HG03558 (cell line): Measurements from ENCODE around the gene CFAP46.

Source experiments
- ATAC-seq: cut with Tn5 transposase; IDR thresholded peaks from one replicate; pipeline ENCODE4 v1.9.1; 2021; ENCODE audit warnings: moderate number of reproducible peaks; ENCODE audit not compliant: unreplicated experiment; ENCODE audit errors: extremely low read depth

Gene CFAP46

DNA sequence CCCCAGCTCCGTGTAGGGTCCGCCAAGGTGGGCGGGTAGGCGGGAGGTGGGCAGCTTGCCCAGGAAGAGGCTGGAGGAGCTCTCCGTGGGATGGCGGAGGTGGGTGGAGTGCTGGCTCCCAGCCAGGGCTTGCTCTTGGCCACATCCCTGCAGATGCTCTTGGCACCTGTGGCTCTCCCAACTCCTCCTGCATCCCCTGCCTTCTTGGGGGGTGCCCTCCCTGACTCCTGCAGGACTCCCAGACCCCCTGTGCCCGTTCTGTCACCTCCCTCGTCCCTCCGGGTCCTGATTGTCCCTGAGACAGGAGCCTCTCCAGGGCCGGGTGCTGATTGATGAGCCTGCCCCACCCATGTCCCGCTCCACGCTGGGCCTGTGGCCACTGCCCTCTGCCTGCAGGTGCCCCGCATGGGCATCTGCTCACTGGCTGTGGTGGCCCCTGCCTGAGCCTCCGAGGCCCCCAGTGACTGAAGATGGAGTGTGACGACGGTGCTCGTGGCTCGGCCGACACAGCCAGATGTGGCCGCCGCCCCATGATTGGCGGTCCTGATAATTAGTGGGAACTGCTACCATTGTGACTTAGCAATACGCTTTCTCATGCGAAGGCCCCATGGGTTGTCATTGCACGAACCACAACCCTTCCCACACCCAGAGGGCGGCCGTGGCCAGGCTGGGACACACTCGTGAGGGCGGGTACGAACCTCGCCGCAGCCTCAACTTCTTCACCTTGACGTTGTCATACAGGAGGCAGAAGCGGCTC is 23.6 kb downstream of the CFAP46 start:
- no peak for ATAC-seq

DNA sequence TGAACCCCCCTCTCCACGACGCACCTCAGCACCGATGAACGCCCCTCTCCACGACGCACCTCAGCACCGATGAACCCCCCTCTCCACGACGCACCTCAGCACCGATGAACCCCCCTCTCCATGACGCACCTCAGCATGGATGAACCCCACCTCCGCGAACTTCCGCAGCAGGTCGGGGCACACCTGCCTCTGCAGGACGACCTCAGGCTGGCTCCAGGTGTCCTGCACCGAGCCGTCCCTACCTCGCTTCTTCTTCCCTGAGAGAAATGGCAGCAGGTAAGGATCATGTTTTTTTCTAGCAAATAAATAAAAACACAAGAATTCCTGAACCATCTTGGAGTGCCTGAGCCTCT is 24.1 kb downstream of the CFAP46 start:
- ATAC-seq: no peak

DNA sequence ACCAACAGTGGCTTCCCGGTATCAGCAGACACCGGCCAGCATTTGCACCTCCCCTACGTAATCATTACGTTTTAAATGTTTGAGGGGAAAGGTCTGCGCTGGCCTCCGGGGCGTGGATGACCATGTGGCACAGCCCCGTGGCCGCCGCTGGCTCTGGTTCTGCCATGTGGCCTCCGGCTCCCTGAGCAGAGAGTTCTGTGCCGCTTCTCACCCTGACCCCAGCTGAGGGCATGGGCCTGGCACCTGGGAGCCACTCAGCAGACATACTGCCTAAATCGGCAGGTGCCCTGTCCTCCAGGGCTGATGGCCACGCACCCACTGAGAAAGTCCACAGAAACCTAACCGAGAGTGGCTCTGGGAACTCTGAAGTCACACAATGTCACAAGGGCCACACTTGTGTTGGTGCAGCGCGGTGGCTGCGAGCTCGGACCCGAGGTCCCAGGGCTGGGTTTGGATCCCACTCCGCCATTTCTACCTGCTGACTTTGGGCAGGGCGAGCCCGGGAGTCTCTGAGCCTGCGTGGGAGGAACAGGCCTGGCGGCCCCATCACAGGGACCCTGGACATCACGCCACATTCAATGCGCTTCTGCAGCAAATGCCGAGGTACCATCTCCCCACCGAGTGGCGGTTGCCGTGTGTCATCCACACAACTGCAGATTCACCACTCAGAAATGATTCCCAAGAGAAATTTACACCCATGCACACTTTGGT is 25.3 kb downstream of the CFAP46 start:
- no peak for ATAC-seq

DNA sequence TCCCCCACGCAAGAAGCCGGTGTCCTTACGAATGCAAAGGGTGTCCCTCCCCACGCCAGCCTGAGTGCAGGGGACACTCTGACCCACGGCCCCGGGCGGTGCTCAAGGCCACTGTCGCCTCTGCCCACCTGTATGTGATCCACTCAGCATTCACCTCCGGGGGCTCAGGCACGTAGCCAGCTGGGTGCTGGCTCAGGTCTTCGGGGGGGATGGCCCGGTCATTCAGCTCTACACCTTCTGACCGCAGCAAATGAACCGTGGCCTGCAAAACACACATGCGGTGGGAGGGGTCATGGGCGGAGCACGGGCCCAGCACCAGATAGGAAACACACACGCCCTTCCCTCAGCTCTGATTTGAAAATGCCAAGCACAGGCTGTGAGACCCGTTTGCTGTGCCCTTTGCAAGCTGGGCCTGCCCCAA is 25.9 kb downstream of the CFAP46 start:
- ATAC-seq: no peak

DNA sequence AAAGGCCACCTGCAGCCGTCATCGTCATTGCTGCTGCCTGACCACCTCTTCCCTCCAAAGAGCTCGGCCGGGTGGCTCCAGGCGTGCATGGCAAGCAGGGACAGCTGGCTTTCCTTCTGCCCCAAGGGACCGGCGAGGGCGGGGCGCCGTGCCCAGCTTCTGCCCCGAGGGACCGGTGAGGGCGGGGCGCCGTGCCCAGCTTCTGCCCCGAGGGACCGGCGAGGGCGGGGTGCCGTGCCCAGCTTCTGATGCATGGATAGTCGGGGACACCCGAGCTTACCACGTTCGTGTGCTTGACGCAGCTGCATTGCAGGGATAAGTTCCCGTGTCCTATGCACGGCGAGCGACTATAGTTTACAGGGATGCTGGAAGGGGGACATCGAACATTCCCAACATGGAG is 27.0 kb downstream of the CFAP46 start:
- no peak for ATAC-seq

DNA sequence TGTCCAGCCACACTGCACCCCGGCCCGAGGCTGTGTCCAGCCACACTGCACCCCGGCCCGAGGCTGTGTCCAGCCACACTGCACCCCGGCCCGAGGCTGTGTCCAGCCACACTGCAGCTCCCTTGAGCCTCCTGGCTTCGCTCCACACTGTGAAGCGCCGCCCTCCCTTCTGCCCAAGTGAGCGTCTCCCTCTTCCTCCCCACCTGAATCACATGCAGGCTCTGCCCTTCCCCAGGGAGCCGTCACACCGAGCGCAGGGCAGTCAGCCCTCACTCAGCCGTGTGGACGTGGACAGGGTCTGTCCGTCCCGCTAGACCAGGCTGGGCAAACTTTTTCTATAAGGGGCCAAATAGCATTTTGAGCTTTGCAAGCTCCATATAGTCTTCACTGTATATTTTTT is 27.6 kb downstream of the CFAP46 start:
- no peak for ATAC-seq

DNA sequence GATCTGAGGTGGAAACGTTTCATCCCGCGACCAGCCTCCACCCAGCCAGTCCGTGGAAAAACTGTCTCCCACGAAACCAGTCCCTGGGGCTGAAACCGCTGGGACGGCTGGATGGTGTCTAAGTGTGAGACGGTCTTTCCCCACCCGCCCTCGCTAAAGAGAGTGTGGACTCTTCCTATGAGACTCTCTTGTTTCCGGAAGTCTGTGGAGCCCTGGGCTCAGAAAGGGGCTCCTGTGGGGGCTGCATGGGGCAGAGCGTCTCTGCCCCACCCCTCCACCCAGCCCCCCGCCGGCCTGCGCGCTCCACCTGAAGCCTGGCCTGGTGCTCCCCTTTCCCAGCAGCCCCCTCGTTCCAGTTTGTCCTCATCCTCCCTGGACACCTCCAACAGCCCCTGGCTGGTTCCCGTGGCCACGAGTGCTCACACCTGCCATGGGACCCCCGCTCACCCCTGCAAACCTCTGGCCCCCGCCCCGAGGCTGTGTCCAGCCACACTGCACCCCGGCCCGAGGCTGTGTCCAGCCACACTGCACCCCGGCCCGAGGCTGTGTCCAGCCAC is 28.7 kb downstream of the CFAP46 start:
- no peak for ATAC-seq

DNA sequence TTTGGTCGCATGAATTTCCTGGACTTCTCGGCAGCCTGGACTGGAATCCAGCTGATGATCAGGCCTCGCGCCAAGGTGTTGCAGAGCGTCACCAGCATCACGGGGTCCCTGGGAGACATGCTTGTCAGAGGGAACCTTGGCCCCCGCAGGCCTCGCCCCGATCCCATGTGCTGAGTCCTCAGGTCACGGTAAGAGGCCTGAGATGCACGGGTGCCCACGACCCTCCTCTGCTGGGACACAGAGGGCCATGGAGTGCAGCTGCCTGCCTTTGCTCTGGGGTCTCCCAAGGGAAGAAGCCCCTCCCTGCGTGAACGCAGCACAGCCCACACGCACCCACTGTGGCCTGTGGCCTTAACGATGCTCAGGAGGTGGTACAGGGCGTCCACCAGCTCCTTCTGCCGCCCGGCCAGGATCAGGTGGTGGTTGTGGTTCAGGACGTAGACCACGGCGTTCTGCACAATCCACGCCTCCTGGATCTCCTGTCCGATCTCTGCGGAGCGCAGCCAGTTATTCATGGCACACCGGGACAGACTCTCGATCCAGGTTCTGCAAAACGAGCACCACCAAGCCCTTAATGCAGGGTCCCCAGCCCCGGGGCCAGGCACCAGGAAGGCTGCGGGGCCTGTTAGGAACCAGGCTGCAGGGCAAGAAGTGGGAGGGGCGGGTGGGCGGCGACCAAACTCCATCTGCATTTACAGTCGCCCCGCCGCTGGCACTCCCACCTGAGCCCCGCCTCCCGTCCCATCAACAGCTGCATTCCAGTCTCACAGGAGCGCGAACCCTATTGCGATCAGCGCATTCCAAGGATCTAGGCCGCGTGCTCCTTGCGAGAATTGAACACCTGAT is 29.4 kb downstream of the CFAP46 start:
- ATAC-seq: no peak

DNA sequence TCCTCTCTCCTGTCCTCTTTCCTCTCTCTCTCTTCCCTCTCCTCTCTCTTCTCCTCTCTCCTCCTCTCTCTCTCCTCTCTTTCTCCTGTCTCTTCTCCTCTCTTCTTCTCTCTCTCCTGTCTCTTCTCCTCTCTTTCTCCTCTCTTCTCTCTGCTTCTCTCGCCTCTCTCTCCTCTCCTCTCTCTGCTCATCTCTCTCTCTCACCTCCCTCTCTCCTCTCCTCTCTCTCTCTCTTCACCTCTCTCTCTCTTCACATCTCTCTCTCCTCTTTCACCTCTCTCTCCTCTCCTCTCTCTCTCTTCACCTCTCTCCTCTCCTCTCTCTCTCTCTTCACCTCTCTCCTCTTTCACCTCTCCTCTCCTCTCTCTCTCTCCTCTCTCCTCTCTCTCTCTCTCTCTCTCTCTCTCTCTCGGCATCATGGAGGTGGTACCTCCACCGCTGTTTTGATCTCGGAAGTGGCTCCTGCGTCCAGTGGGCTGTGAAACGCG is 30.1 kb downstream of the CFAP46 start:
- no peak for ATAC-seq

DNA sequence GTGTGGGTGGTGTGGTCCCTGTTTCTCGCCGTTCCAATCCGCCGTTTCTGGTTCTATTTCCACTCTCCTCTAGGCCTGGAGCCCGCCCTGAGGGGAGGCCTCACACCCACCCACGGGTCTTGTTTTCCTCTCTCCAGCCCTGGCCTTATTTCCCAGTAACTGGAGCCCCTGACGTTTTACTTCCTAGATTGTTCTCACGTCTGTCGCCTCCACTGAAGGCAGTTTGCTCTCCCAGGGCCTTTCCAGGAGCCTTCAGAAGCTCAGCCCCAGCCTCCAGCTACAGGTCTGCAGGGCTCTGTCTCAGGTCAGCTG is 30.6 kb downstream of the CFAP46 start:
- ATAC-seq: no peak

DNA sequence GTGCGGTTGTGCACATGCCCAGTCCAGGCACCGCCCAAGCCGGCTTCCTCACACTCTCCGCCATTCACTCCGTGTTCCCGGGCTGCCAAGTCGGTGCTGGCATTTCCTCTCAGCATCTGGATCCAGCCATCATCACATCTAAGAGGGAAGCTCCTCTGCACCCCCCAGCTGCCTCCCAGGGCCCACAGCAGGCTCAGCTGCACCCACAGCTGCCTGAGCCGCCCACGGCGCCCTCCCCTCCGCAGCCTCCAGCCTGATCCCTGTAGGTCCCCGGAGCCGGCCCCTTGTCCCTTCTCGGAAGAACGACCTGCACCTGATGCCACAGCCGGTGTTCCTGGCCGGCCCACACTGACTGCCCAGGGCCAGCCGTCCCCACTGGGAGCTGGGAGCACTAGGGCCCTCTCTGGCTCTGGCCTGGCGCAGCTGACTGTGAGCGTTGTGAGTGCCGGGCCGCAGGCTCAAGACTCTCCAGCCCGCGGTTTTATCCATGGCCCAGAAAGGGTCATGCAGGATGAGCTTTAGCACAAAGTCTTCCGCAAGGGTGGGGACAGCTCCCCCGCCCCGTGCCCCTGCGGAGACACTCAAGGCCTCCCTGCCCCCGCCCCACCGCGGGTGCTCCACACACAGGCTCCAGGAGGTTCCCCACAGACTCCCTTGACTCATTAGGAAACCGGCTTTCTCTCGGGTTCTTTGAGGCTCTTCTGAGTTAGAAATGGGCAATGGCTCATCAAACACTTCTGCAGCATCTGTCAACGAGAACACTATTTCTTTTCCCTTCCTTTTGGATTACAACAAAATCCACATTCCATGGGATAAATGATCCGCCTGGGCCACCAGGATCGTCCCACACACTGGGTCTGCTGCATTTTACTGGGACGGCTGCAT is 31.2 kb downstream of the CFAP46 start:
- no peak for ATAC-seq

DNA sequence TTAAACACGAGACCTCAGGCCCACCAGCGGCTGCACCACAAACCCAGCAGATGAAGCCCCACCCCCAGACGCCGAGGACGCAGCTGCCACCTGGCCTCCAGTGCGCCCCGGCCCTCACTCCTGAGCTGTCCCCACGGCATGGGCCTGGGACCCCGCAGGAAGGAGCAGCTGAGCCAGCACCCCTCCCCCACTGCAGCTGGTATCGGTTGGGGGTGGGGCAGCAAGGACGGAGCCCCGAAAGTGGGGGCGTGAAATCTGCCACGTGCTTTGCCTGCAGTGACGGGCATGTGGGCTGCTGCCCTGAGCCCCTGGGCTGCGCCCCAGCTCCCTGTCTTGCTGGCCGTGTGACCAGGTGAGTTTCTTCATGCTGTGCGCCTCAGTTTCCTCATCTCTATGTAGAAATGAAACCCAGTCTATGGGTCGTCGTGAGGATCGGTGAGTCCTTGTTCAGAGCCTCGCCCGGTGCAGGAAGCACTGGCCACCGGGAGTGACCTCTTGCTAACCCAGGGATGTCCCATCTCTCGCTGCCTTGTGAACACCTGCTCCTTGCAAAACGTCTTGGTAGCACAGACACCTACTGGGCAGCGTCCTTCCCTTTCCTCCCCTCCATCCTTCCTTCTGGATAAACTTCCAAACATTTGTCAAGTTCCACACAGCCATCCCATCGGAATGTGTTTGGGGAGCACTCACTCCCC is 32.0 kb downstream of the CFAP46 start:
- ATAC-seq: no peak

DNA sequence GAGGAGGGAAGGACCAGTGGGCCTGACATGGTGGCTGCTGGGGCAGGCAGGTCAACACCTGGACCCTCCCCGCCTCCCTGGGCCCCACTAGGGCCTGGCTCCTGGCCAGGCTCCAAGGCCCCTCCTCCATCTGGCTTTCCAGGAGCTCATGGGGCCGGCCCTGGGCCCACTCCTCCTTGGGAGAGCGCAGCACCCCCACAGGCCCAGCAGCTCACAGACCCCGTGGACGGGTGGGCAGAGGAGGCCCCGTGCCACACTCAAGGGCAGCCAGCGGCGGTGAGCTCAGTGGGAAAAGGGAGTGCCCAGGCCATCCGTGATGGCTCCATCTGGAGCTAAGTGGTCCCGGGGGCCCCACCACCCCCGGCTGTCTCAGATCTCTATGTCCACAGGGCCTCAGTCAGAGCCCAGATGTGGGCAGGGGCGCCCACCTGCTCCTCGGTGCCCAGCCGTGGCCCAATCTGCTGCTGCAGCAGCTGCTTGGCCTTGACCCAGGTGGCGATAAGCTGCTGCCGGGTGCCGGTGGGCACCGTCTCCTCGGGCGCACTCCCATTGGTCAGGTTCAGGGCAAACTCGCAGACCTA is 32.8 kb downstream of the CFAP46 start:
- ATAC-seq: no peak

DNA sequence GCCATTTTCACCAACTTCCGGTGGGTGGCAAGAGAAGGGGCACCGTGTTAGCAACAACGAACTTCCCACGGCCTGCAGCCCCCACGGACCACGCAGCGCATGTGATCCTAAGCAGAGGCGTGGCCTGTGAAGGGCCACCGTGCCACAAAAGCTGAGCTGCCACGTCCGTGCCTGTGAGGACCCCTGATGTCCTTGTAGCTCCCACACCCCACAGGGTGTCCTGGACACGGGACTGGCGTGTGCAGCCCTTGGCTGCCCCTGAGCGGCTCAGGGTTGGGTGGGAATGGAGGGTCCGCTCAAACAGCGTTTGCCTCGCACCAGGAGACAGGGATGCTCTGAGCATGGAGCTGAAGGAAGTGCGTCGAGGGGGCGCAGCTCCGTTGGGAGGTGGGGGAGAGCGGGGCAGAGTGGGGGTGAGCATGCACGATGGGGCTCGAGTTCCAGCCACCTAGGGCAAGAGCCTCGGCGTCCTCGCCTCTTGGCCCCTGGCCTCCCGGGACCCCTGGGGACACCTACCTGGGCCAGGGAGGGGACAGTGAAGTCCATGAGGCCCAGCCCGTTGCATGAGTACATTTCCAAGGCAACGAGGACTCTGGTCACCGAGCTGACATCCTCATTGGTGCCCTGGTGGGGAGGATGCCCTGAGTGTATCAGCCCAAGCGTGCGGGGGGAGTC is 33.6 kb downstream of the CFAP46 start:
- no peak for ATAC-seq

DNA sequence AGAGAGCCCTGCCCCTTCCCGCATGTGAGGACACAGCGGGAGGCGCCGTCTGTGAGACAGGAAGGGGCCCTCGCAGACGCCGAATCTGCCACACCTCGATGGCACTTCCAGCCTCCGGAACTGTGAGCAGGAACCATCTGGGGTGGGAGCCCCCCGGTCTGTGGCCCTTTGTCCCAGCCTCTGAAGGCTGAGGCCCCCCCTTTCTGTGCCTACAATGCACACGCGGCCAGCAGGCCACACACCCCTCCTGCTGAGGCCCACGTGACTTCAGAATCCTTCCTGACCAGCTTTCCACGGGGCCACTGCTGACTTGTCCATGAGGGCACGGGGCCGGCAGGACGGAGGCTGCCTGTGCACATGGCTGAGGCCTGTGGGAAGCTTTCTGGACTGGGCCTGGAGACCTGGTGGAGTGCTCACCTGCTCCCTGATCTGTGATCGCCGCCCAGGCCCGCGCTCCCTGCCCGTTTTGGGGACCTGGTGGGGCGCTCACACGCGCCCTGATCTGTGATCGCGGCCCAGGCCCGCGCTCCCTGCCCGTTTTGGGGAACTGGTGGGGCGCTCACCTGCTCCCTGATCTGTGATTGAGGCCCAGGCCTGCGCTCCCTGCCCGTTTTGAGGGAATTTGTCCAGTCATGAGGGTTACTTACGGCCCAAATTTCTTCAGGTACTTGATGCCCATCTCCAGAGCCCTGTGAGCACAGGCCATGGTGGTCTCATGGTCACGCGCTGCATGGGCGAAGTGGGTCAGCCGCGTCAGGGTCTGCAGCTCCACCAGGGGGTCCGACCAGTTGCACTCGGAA is 34.3 kb downstream of the CFAP46 start:
- ATAC-seq: no peak

DNA sequence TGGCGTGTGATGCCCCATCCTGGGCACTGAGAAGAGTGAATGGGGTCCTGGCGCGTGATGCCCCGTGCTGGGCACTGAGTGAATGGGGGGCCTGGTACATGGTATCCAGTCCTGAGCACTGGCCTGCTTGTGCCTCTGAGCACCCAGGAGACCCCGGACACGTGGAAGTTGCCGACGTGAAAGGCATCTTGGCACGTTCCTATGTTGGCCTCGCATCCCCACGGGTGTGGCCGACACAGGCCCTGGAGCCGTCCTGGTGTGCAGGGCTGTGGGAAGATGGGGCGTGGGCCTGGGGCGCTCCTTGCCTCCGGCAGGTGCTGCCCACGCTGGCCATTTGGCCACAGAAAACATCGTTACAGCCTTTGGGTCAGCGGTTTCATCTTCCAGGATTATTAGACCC is 35.5 kb downstream of the CFAP46 start:
- no peak for ATAC-seq

DNA sequence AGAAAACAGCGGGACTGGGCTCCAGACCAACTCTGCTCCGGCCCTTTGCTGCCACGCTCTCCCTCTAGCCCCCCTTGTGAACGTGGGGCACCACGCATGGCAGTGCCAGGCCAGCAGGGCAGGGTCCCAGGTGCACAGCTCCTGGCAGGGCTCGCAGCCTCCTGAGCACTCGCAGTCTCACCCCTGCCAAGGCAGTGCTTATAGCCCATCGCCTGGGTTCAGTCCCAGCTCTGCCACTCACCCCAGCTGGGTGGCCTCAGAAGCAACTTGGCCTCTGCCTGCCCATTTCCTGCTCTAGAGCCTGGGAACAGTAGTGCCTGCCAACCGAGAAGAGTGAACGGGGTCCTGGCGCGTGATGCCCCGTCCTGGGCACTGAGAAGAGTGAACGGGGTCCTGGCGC is 36.3 kb downstream of the CFAP46 start:
- ATAC-seq: no peak

DNA sequence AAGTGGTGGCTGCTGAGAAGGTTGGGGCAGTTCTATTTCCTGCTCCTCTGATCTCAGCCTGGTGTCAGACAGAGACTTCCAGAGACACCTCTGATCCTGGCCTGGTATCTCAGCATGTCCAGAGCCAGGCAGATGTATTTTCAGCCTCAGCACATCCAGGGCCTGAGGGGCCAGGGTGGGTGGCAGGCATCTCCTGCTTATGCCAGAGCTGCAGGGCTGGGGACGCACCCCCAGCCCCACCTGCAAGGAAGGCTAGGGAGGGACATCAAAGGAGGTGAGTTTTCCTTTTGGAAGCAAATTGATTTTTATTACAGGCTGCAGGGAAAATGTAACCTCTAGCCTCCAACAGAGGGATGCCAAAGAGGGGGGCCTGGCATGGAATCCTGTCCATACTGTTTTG is 36.7 kb downstream of the CFAP46 start:
- no peak for ATAC-seq
